ENCODE measurements around the gene RAD21L1.

The RAD21L1 gene

GRCh38 chr20:1302685-1303541 is 77.1 kb downstream of the RAD21L1 start:
- no peak for DNase-seq (ENCODE audit: extremely low spot score)
- POLR2A ChIA-PET = no interaction called here
- CTCF ChIA-PET = no interaction called here
- TF ChIP-seq LEF1 (IDR thresholded peaks at IDR 0.05; ENCODE audit: borderline replicate concordance) (no peak), FOXA1 (IDR thresholded peaks at IDR 0.05) (no peak), ELF4 (IDR thresholded peaks at IDR 0.05) (no peak), SP1 (IDR thresholded peaks at IDR 0.05) (no peak), FOXM1 (IDR thresholded peaks at IDR 0.05; ENCODE audit: borderline replicate concordance) (no peak), L3MBTL2 (conservative IDR thresholded peaks at IDR 0.05) (no peak), BHLHE40 (IDR thresholded peaks at IDR 0.05; ENCODE audit: borderline replicate concordance) (no peak), CTBP1 (IDR thresholded peaks at IDR 0.05; ENCODE audit: borderline replicate concordance) (no peak), ZNF384 (IDR thresholded peaks at IDR 0.05) (no peak), TARDBP (IDR thresholded peaks at IDR 0.05) (no peak), FOXK2 (IDR thresholded peaks at IDR 0.05) (no peak), PKNOX1 (IDR thresholded peaks at IDR 0.05) (no peak), NFRKB (IDR thresholded peaks at IDR 0.05) (no peak), SUZ12 (IDR thresholded peaks at IDR 0.05) (no peak), ARNT (IDR thresholded peaks at IDR 0.05) (no peak), HDGF (IDR thresholded peaks at IDR 0.05; ENCODE audit: borderline replicate concordance) (no peak)

- CTCF ChIA-PET = no interaction called here
- DNase-seq (ENCODE audit: extremely low spot score) = no peak
- POLR2A ChIA-PET = no interaction called here
- TF ChIP-seq FOXM1 (IDR thresholded peaks at IDR 0.05; ENCODE audit: borderline replicate concordance) = no peak
- no peak for TF ChIP-seq PKNOX1 (IDR thresholded peaks at IDR 0.05)
- TF ChIP-seq ZNF384 (IDR thresholded peaks at IDR 0.05) = no peak
- no peak for TF ChIP-seq NFRKB (IDR thresholded peaks at IDR 0.05)
- TF ChIP-seq ELF4 (IDR thresholded peaks at IDR 0.05) = no peak
- TF ChIP-seq LEF1 (IDR thresholded peaks at IDR 0.05; ENCODE audit: borderline replicate concordance) = no peak
- no peak for TF ChIP-seq HDGF (IDR thresholded peaks at IDR 0.05; ENCODE audit: borderline replicate concordance)
- TF ChIP-seq L3MBTL2 (conservative IDR thresholded peaks at IDR 0.05) = no peak
- TF ChIP-seq FOXA1 (IDR thresholded peaks at IDR 0.05) = no peak
- no peak for TF ChIP-seq SUZ12 (IDR thresholded peaks at IDR 0.05)
- no peak for TF ChIP-seq FOXK2 (IDR thresholded peaks at IDR 0.05)
- no peak for TF ChIP-seq CTBP1 (IDR thresholded peaks at IDR 0.05; ENCODE audit: borderline replicate concordance)
- TF ChIP-seq SP1 (IDR thresholded peaks at IDR 0.05) = no peak
- no peak for TF ChIP-seq BHLHE40 (IDR thresholded peaks at IDR 0.05; ENCODE audit: borderline replicate concordance)
- TF ChIP-seq TARDBP (IDR thresholded peaks at IDR 0.05) = no peak
- TF ChIP-seq ARNT (IDR thresholded peaks at IDR 0.05) = no peak
Measured at GRCh38 chr20:1304710-1305515, 79.1 kb downstream of the RAD21L1 start.
